Measurements from ENCODE around the gene CELSR1.

The CELSR1 gene

DNA sequence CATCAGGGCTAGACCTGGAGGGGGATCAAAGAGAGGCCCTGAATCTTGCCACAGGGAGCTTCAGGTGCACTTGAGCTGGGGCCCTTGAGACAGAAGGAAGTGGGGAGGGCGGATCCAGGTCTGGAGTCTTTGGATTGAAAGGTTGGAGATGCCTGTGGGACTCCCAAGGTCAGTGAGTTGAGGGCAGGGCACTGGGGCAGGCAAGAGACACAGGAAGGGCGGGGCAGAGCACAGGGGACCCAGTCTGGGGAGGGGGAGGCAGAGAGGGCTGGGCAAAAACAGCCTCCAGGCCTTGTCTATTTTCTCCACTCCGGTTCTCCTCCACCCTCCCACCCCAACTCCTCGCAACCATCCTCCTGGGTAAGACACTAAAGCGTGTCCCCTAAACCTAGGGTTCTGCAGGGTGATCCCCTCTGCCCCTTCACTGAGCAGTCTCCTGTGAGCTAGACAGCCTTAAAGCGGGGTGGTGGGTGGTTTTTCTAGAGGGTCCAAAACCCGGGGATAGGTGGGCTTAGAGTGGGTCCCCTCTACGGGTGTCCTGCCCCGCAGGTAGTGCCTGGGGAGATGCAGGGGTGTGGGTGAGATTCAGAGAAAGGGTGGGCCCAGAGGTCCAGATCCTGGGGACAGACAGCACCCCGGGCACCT is 38.6 kb upstream of the CELSR1 start:
- no peak for DNase-seq

DNA sequence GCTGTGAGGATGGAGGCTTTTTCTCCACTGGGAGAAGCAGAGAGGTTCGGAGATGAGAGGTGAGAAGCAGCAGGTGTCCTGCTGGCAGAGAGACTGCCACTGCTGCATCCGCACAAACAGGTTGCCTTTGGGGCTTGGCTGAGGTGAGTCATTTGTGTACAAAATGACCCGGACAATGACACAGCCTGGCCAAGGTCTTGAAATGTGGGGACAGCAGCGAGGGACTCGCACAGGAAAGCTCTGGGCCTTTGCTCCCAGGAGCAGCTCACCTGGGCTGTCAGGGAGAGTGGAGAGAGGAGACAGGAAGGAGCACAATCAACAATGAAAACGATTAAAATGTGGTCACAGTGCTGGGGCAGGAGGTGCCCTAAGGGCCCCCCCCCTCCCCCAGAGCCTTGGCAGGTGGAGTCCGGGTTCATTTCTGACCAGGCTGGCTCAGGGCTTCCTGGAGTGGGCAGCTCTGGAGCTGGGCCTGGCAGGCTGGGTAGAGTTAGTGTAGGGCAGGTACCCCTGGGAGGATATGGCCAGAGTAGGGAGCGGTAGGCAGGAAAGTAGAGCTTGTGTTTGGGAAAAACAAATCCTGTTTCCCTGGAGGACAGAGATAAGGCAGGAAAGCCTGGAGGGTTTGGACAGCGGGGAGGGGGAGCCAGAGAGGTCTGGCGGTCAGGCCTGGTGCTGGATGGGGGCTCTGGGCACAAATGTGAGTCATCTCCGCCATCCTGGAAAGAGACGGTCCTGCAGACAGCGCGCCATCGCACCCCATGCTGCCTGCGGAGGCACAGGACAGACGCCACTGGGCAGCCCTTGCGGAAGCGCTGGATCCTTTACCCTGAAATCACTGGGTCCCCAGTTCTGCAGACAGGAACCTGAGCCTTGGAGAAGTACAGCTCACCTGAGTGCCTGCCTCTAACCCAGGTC is 37.8 kb upstream of the CELSR1 start:
- no peak for DNase-seq

DNA sequence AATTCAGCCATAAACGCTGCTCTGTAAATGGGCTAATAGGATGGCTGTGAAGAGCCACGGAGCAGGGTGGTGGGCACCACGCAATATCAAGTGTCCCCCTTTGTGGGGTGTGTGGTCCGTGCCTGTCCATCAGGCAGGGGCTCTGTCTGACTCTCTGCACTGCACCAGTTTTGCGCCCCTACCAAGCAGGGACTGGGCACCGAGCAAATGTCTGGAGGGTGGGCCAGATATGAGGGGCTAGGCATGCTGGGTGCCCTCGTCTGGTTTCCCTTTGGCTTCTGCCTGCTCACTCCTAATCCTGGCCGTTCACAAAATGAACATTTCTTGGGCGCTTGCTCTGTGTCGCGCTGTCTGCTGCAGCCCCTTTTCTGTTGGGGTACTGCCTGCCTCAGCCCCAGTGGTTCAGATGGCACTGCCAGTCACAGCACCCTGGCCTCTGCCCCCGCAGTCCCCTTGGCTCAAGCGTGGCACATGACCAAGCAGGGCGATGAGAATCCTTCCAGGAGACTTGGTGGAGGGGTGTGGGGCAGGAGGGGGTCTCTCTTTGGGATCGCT is 37.1 kb upstream of the CELSR1 start:
- DNase-seq: no peak

DNA sequence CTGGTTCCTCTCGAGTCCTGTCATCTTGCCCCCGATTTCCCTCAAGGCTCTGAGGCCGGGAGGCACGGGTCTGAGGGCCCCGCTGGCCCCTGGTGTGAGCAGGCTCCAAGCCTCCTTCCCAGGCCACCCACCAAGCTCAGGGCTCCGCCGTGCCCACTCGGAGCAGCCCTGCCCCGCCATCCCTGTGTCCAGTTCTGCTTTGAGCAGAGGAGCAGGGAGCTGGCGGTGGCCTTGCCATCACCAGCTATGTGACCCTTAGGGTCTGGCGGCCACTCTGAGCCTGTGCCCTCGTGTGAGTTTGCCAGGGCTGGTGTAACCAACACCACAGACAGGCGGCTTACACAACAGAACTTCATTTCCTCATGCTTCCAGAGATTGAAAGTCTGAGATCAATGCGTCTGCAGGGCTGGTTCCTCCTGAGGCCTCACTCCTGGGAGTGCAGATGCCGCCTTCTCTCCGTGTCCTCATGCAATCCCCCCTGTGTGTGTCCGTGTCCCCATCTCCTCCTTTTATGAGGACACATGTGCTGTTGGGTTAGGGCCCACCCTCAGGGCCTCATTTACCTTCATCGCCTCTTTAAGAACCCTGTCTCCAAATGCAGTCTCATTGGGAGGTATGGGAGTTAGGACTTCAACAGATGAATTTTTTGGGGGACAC is 36.5 kb upstream of the CELSR1 start:
- DNase-seq: no peak

DNA sequence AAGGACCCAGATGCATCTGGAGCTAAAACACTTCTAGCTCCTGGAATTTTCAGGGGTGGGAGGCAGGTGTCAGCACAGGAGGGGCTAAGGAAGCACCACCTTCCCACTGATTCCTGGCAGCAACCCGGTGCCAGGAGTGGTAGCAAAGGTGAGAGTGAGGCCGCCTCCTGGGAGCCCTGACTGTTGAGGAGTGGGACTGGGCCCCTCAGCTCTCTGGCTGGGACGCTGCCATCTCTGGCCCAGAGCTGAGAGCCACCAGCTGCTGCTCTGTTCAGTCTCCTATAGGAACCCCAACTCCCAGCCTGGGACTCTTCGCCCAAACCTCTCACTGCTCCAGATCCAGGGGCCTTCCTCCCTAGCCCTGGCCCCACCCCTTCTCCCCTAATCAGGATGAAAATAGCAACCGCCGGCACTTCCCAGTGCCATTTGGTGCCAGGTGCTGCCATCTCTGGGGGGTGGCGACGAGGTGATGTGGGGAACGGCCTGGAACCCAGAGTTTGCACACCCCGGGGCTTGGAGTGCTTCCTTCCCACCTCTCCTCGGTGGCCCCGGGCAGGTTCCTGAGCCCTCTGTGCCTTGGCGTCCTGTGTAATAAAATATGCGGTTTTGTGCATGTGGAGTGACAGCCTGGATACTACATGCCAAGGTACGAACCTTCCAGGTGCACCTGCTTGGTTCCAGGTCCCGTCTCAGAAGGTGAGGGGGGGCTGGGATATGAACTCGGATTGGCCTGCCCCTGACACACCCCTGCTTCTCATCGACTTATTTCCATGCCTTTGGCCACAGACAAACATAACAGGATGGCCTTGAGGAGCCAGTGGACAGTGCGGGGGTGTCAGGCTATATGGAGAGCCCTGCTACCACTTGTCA is 35.7 kb upstream of the CELSR1 start:
- no peak for DNase-seq

DNA sequence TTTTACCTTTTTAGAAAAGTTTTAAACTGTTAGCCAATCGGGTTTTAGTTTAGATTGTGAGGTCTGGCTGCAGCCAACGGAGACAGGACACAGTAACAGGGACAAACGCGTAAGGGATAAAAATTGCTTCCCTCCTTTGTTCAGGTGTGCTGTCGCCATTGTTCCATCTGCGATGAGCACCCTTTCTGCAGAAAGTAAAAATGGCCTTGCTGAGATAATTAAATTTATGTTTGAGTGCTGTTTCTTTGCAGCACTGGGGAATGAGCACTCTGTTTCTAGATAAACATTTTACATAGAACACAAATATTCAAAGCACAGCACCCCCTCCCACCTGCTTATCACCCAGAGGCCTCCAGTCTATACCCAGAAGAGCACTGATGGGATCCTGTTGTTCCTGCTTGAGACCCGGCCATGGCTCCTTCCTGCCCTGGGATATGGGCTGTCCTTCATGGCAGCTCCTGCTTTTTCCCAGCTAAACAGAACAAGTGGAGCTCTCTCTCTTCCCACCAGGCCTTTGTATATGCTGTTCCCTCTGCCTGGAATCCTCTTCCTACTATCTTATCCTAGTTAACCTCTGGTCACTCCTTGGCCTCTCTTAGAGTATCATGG is 34.3 kb upstream of the CELSR1 start:
- DNase-seq: no peak

DNA sequence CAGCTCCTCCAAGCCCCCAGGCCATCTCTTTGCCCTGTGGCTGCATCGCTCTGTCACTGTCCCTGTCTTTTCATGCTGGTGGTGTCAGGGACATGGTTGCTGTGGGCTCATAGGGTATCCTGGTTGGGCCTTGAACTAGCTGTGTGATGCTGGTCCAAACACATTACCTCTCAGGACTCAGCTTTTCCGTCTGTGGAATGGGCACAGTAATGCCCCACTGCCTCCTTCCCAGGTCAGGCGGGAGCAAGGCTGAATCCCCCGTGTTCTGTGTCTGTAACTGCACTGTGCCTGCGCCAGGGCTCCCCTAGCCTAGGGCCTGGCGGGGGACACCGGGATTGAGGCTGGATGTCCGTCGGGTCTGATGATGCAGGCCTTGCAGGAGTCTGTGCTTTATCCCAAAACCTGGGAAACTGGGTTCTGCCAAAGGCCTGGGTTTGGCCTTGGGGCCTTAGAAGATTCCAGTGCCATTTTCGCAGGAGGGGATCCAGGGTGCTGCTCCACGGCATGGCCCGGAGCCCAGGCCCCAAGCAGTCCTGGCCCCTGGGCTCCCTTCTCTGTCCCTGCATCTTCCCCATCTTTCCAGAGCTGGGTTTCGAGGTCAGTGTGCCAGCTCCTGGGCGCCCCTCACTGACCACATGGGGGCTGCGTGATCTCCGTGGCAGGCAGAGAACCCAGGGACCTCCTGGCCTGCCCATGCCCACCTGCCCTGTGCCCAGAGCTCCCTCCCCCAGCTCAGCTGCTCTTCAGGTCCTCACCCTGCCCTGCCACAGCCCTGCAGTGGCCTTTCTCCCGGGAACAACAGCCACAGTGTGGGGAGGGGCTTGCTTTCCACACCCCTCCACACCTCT is 32.7 kb upstream of the CELSR1 start:
- DNase-seq: no peak

DNA sequence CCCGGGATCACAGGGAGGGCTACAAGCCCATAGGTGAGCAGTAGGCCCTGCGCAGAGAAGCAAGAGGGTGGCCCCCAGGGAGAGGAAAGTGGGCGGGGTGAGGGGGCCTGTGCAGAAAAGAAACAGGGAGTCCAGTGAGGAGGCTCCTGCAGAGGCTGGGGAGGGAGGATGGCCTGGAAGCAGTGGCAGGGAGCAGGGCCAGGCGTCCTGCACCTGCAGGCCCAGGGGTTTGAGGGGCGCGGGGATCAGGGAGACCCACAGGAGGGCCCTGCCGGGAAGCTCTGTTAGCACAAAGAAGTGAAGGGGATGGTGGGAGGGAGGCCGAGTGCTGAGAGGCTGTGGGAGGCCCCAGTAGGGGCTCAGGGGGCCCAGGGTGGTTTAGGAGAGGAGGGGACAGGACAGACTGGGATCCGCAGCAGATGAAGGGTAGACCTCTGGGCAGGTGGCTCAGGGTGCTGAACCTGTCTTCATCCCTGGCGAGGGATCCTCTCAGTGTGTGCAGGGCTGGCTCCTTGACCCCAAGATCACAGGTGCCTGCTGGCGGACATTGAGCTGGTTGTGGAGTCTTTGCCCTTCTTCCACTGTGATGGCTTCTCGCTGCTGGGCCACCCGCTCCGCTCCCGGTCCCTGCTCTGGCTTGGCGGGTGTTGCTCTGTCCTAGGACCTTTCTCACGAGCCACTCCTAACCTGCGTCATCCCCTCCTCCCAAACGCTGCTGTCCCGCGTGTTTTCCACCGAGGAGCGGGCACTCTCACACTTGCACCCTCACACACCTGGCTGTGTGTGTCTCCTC is 31.8 kb upstream of the CELSR1 start:
- no peak for DNase-seq

DNA sequence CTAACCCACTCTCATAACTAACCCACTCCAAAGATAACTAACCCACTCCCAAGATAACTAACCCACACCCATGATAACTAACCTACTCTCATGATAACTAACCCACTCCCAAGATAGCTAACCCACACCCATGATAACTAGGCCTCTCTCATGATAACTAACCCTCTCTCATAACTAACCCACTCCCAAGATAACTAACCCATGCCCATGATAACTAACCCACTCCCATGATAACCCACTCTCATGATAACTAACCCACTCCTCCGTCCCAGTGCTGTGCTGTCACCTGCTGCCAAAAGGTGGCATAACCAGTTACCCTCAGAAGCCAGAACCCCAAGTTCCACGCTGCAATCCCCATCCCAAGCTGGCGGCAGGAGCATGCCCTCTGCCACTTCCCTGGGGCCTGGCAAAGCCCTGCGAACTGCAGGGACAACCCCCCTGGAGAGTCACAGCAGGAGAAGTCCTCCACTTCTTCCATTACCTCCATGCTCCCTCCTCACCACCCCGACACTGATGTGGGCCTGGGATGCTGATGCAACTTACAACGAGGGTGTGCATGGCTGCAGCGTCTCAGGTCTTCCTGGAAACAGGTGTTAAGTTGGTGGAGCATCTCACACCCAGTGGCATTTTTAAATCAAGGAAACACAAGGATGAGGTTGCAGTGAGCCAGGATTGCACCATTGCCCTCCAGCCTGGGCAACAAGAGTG is 30.8 kb upstream of the CELSR1 start:
- DNase-seq: no peak

DNA sequence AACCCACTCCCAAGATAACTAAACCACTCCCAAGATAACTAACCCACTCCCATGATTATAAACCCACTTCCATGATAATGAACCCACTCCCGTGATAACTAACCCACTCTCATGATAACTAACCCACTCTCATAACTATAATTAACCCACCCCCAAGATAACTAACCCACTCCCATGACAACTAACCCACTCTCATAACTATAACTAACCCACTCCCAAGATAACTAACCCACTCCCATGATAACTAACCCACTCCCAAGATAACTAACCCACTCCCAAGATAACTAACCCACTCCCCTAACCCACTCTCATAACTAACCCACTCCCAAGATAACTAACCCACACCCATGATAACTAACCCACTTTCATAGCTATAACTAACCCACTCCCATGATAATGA is 30.1 kb upstream of the CELSR1 start:
- no peak for DNase-seq

DNA sequence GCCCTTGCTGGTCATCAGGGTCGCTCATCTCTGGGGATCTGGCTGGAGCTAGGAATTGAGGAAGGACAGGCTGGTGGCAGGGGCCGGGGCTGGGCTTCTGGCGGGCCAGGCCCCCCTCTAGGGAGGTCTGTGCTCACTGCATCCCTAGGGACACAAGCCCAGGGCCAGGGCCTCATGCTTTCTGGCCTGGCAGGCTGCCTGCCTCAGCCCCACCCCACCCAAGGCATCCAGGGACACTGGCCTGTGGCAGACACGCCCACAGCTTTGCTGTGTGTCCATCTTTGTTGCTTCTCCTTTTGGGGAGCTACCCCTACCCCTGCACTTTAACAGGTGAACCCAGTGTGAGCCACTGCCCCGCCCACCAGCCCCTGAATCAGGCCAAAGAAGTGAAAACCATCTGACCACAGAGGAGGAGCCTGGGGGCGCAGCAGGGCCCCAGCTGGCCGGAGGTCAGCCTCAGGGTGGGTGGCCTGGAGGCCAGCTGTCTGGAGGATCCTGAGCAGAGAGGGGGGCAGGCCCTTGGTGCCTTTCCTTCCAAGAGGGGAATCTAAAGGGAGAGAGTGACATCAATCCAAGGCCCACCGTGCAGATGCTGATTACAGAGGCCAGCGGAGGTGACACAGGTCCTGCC is 26.8 kb upstream of the CELSR1 start:
- no peak for DNase-seq

DNA sequence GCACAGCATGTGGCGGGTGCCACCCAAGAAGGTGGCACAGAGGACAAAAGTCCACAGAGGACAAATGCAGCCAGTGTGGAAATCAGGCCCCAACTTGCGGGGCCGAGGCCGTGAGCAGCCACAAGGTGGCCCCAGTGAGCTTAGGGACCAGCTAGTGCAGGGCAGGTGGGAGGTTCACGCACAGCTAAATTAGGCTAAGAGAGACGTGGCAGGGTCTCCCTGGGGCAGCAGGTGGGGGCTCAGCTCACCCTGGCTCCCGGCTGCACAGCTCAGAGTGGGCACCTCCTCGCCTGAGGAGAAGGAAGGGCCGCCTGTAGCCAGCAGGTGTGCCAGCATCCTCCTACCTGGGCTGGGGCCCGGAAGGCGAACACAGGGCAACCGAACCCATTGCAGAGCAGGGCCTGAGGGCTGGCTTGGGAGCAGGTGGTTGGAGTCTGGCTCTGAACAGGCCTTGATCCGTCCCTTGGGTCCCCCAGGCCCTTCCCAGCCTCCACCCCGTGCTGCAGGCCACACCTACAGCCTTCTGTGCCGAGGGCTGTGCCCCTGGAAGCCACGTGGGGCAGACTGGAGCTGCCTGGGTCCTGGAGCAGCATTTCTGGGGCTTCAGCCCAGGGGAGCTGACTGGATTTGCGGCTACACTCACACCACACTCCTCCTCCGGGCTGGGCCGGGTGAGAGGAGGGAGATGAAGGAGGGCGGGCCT is 26.1 kb upstream of the CELSR1 start:
- DNase-seq: peak; percentile 66

DNA sequence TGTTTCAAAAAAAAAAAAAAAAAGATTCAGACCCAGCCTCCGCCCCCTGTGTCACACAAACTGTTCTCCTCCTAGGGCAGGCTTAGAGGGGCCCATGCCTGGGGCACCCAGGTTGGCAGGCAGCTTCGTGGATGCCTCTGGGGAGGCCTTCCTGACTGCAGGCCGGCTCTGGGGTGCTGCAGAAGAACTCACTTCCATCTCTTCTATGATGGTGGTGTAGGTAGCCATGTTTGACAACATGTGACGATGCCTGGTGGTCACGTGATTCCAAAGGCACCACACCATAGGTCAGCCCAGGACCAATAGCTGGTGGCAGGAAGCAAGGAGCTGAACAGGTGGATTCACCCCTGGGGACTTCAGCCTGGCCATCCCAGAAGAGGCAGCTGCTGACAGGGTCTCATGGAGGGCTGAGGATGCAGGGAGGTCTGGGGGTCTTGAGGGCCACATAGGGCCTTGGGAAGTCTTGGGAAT is 24.1 kb upstream of the CELSR1 start:
- no peak for DNase-seq

DNA sequence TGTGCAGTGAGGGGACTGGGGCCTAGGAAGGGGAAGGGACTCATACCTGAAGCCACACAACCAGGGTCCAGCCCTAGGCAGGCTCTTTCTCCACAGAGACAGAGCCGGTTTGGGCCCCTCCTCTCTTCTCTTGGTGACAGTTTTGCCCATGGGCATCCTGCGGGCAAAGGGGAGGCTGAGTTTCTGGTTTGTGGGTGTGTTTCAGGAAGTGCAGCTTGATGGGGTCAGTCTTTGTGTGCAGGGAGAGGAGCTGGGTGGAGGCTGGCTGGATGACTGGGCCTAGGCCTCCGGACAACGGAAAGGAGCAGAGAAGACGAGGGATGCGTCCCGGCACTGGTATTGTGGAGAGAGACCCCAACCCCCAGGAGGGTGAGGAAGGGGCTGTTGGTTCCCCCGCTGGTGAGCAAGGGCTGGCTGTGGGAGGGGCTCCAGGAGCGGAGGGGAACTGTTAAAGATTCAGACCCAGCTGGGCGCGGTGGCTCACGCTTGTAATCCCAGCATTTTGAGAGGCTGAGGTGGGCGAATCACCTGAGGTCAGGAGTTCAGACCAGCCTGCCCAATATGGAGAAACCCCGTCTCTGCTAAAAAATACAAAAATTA is 23.4 kb upstream of the CELSR1 start:
- no peak for DNase-seq

DNA sequence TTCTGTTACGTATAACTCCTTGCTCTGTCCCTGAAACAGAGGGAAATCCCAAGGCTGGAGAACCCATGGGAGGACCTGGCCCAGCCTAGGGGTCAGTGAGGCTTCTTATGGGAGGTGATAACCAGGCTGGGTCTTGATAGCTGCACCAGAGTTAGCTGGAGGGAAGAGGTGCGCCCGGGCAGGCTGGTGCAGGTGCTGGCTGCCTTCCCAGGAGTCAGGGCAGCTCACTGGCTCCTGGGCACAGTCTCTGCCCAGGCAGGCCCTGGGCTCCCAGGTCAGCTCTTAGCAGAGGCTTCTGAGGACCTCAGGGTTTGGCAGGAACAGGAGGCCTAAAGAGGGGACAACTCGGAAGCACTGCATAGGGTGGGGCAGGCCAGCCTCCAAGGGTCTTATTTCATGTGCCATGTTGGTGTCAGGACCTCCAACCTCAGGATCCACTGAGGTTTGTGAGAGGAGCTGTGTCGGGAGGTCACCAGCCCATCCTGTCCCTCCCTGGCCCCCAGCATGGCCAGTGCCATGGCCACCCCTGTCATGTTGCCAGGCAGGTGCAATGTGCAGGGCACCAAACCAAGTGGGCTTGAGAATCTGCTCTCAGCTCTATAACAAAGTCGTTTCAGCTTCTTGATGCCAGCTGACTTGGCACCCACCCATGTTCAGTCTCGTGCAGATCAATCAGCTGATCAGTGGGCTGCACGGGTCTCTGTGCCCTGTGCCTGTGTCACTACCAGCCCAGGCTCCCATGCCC is 20.5 kb upstream of the CELSR1 start:
- DNase-seq: no peak

DNA sequence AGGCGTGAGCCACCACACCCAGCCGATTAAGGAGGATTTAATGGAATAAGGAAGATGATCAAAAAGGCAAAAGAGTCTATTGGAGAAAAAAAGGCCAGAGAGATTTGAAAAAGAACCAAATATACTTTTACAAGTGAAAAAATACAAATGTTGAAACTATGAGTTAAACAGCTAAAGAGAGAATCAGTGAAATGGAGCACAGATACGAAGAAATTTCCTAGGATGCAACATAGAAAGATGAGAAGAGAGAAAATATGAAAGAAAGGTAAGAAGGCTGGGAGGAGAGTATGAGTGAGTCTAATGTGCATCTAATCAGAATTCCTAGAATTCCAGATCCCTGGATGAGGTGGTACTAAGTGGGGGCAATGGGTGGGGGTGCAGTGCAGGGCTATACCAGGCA is 19.4 kb upstream of the CELSR1 start:
- DNase-seq: no peak

DNA sequence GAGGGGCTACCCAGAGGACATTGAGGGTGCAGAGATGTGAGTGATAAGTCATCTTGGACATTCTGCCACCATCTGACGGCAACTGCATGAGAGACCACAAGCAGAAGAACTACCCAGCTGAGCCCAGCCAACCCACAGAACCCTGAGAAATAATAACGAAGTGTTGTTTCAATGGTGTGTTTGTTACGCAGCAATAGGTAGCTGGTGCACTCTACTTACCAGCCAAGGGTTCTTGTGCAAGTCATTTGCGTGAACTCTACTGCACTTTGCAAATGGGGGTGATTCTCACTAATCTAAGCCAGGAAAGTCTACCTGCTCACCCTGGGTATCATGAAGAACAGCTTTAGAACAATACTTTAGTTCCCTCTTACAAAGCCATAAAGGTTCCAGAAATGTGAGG is 15.8 kb upstream of the CELSR1 start:
- DNase-seq: no peak

Measured in effector CD4-positive, alpha-beta T cell (primary cell).